Measurements from ENCODE around the gene PRDX2. TPM values are rescaled to one million over a fixed set of nuclear protein-coding genes. Genes with fewer than 3 reads are reported as not detected.

PRDX2 gene
- total RNA-seq, 6 donors from 2014 or later = 57.6 to 173 (median 123) TPM

DNA sequence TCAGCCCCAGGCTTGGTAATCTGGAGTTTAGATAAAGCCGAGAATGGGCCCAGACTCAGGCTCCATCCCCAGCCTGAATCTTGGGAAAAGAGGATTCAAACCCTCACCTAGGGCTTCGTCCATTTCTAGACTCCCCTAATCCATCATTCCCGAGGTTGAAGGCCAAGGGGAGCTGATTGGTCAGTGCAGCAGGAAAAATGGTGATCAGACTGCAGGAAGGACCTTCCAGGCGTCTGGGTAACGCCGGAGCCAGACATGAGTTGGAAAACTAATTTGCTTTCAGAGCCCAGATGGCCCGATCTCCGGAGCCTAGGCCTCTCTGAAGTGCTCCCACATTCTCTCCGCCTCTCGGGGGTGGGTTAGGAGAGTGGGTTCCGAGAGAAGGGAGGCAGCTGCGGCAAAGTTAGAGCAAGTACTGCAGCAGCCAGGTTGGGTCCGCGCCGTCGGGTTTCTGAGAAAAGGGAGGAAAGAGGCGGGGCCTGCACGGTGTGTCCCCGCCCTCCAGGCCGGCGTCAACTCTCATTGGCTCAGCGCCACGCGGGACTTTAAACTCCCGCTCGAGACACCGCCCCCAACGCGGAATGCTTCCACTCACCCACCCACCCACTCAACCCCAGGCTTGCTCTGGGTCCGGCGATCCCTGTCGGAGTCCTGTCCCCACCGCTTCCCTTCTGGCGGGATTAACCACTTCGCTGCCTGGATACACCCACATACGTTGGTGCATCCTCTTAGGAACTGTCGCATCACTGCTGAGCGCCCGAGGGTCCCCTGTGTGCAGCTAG, 33.6 kb upstream of the PRDX2 start:
- H3K4me3 ChIP-seq = no peak overlapping the region
- no peaks in the 10 kb centered on the region for H3K9me3 ChIP-seq
- WGBS, 2 donors = 11 to 20% methylated on average over 15 to 34 of the region's 39 CpGs
- ATAC-seq (ENCODE audit: low FRiP score in 2 of 2) (peak in 1 of 2 donors; percentile 23), DNase-seq (no peak)
- peaks cover 22 to 48% (median 27%) of the 10 kb centered on the region in 4 donors for H3K4me1 ChIP-seq
- no peaks in the 10 kb centered on the region for H3K36me3 ChIP-seq
- TF ChIP-seq, protein P1, sequence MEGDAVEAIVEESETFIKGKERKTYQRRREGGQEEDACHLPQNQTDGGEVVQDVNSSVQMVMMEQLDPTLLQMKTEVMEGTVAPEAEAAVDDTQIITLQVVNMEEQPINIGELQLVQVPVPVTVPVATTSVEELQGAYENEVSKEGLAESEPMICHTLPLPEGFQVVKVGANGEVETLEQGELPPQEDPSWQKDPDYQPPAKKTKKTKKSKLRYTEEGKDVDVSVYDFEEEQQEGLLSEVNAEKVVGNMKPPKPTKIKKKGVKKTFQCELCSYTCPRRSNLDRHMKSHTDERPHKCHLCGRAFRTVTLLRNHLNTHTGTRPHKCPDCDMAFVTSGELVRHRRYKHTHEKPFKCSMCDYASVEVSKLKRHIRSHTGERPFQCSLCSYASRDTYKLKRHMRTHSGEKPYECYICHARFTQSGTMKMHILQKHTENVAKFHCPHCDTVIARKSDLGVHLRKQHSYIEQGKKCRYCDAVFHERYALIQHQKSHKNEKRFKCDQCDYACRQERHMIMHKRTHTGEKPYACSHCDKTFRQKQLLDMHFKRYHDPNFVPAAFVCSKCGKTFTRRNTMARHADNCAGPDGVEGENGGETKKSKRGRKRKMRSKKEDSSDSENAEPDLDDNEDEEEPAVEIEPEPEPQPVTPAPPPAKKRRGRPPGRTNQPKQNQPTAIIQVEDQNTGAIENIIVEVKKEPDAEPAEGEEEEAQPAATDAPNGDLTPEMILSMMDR (IDR thresholded peaks at IDR 0.05) = no peak
- H3K27ac ChIP-seq = no peak overlapping the region
- peaks cover 4 to 79% (median 49%) of the 10 kb centered on the region in 4 donors for H3K27me3 ChIP-seq

DNA sequence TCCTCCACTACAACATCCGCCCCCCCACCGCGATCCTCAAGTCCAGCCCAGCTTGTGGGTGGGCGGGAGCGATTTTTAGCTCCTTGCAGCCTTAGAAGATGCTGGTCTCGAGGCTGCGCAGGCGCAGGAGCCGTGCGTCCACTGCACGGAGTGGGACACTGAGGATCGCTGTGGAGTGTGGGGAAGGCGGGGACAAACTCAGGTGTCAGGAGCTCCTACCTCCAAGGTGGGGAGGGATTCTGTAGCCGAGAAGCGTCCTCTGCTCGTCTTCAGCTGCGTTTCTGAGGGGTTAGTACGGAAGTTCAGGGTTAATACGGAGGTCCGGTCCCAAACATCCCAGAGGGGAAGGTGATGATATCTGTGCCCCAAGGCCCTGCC, 33.0 kb upstream of the PRDX2 start, which contains the start of gene RTBDN:
RTBDN (minus strand) TSS at position 14 of the 378 bp plus-strand sequence. CDS start 4,600 bp downstream, outside the sequence.
- TF ChIP-seq, protein P1 (IDR thresholded peaks at IDR 0.05) = no peak
- TF ChIP-seq EP300 (IDR thresholded peaks at IDR 0.05) (no peak), POLR2AphosphoS5 (IDR thresholded peaks at IDR 0.05) (no peak), POLR2A (IDR thresholded peaks at IDR 0.05) (no peak)
- Histone ChIP-seq H3K27ac (no peak within 1 kb of the TSS), H3K4me3 (peak within 1 kb of the TSS; percentile 42 to 53 (median 44)), H3K4me1 (peaks cover 22 to 48% (median 27%) of the 10 kb centered on the region in 4 donors), H3K36me3 (no peaks in the 10 kb centered on the region), H3K27me3 (peaks cover 4 to 77% (median 47%) of the 10 kb centered on the region in 4 donors), H3K9me3 (no peaks in the 10 kb centered on the region)
- WGBS, 2 donors = 5 to 7% methylated on average over 15 to 20 of the region's 20 CpGs
- ATAC-seq (ENCODE audit: low FRiP score in 2 of 2) (no peak), DNase-seq (no peak)

DNA sequence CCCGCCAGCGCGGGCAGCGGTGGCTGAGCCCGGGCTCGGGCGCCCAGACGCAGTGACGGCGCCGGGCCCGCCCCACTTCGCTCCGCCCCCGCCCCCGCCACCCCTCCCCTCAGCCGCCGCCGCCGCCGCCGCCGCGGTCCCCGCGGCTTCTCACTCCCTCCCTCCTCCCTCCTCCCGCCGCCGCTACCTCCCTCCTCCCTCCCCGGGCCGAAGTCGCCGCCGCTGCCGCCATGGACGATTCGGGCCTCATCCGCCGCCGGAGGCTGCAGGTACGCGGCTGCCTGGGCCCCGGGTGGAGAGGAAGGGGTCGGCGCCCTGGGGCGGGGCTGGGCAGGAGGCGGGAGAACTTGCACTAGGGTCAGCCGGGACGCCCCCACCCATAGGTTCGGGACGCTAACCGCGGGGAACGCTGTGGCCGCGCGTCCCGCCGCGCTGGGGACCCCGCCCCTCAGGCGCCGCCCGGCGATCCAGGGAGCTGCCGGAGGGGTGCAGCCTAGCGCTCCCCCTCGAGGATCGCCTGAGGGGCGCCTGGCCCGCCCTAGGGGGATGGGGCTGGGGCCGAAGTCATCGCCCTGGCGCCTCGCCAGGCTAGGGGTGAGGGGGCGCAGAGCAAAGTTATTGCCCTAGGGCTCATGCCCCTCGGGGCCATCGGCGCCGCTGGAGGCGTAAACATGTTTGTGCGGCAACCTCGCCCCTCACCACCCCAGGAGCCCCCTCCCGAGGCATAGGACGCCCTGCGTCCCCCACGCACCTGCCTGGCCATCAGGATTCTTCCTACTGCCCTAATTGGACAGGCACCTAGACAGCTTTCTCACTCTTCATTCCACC, 32.4 kb upstream of the PRDX2 start:
- peak overlapping the region; percentile 42 to 53 (median 44) for H3K4me3 ChIP-seq
- peaks cover 21 to 47% (median 26%) of the 10 kb centered on the region in 4 donors for H3K4me1 ChIP-seq
- H3K27ac ChIP-seq = no peak overlapping the region
- 5 to 6% methylated on average over 9 to 10 of the region's 87 CpGs for WGBS, 2 donors
- peak in 1 of 2 donors; percentile 60 for ATAC-seq (ENCODE audit: low FRiP score in 2 of 2)
- H3K27me3 ChIP-seq = peaks cover 4 to 73% (median 43%) of the 10 kb centered on the region in 4 donors
- H3K36me3 ChIP-seq = no peaks in the 10 kb centered on the region
- no peaks in the 10 kb centered on the region for H3K9me3 ChIP-seq
- TF ChIP-seq POLR2A (IDR thresholded peaks at IDR 0.05) = no peak
- no peak for TF ChIP-seq EP300 (IDR thresholded peaks at IDR 0.05)
- TF ChIP-seq, protein P1 (IDR thresholded peaks at IDR 0.05) = no peak
- no peak for TF ChIP-seq POLR2AphosphoS5 (IDR thresholded peaks at IDR 0.05)
- peak in 1 of 2 donors; percentile 87 for DNase-seq

DNA sequence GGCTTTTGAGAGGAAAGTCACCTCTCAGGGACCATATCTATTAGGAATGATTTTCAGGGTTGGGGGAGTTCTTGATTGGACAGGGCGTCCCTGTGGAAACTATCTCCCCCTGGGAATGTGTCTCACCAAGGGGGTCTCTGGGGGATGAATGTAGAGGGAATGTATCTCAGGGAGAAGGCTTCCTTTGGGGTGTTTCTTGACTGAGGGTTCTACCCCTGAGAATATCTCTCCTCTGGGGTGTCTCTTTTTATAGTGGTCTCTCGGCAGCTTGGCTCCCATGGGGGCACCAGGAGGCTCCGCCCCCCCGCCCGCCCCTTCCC, 31.8 kb upstream of the PRDX2 start:
- H3K4me1 ChIP-seq = peaks cover 18 to 44% (median 22%) of the 10 kb centered on the region in 4 donors
- H3K9me3 ChIP-seq = no peaks in the 10 kb centered on the region
- H3K27me3 ChIP-seq = peaks cover 4 to 67% (median 40%) of the 10 kb centered on the region in 4 donors
- ATAC-seq (ENCODE audit: low FRiP score in 2 of 2) = no peak
- H3K4me3 ChIP-seq = peak overlapping the region in 3 of 4 donors; percentile 42 to 53 (median 45)
- TF ChIP-seq POLR2A (IDR thresholded peaks at IDR 0.05) (no peak), EP300 (IDR thresholded peaks at IDR 0.05) (no peak), POLR2AphosphoS5 (IDR thresholded peaks at IDR 0.05) (no peak)
- TF ChIP-seq, protein P1 (IDR thresholded peaks at IDR 0.05) = no peak
- WGBS, 2 donors = 0 to 11% methylated on average over 1 of the region's 5 CpGs
- no peak overlapping the region for H3K27ac ChIP-seq
- no peaks in the 10 kb centered on the region for H3K36me3 ChIP-seq
- DNase-seq = no peak

All from upper lobe of left lung (tissue), 6 donors.